ENCODE measurements around the gene TLK2. TPM values are rescaled to one million over a fixed set of nuclear protein-coding genes. Genes with fewer than 3 reads are reported as not detected.
A peak's percentile ranks its signal among the peaks of the same experiment; 100 is the strongest.

The TLK2 gene
- polyA plus RNA-seq, 2 of the 4 experiments (the other 2 are of a cell fraction): 30.4 to 68.7 TPM

- peak overlapping the region; percentile 99 for H3K4me2 ChIP-seq
- ATAC-seq: peak; percentile 44 to 67
- ChIA-PET CTCF (interaction anchor here (1.5 kb wide), 1 partner anchor 311 kb away, joined by 4 read pairs; no protein-coding TSS in a partner anchor), POLR2A (interaction anchor here (0.7 kb wide), 1 partner anchor 1301 kb away, joined by 4 read pairs; no protein-coding TSS in a partner anchor)
- TF ChIP-seq TFCP2L1 (CRISPR knock-in tag; IDR thresholded peaks at IDR 0.05): peak; percentile 64; the same call in 1 of the 2 replicates
- no peak for TF ChIP-seq KDM5A (IDR thresholded peaks at IDR 0.05)
- TF ChIP-seq JUN (IDR thresholded peaks at IDR 0.05): peak in 1 of 2 experiments; percentile 52; a peak in 3 of 5 replicates
- TF ChIP-seq E2F6 (IDR thresholded peaks at IDR 0.05; ENCODE audit: borderline replicate concordance, low read depth): peak; percentile 76
- TF ChIP-seq HDAC2 (IDR thresholded peaks at IDR 0.05): no peak
- peak; percentile 79; the same call in 1 of the 2 replicates for TF ChIP-seq FOXS1 (CRISPR knock-in tag; IDR thresholded peaks at IDR 0.05)
- no peak for TF ChIP-seq FOSL2 (IDR thresholded peaks at IDR 0.05)
- TF ChIP-seq FOSL2 (CRISPR knock-in tag; IDR thresholded peaks at IDR 0.05): no peak
- peak; percentile 40; the same call in 1 of the 2 replicates for TF ChIP-seq PBX3 (IDR thresholded peaks at IDR 0.05)
- WGBS (ENCODE audit: missing lambda C conversion rate): 15% methylated on average over 23 of the region's 57 CpGs
- H3K9me3 ChIP-seq: no peaks in the 10 kb centered on the region
- DNase-seq (ENCODE audit: low read depth in 1 of 2, low spot score in 1 of 2): peak in 1 of 2 experiments; percentile 48
- H3K27ac ChIP-seq: peak overlapping the region; percentile 79 to 90
- FAIRE-seq: no peak
- peak overlapping the region; percentile 55 for H3K4me3 ChIP-seq
- peaks cover 15% of the 10 kb centered on the region for H3K4me1 ChIP-seq
Observed at GRCh38 chr17:62652251-62653001, 173.8 kb downstream of the TLK2 start.

GRCh38 chr17:62653002-62653825 lies 174.6 kb downstream of the TLK2 start:
- peak overlapping the region; percentile 99 for H3K4me2 ChIP-seq
- ChIA-PET CTCF (interaction anchor here (1.5 kb wide), 1 partner anchor 311 kb away, joined by 4 read pairs; no protein-coding TSS in a partner anchor), POLR2A (interaction anchor here (0.5 to 0.7 kb wide), 2 partner anchors 708 to 1301 kb away, joined by 3 to 4 read pairs; no protein-coding TSS in a partner anchor)
- H3K4me1 ChIP-seq: peaks cover 15% of the 10 kb centered on the region
- no peaks in the 10 kb centered on the region for H3K9me3 ChIP-seq
- DNase-seq (ENCODE audit: low read depth in 1 of 2, low spot score in 1 of 2): peak; percentile 69 to 94
- no peak for TF ChIP-seq HMGXB4 (CRISPR knock-in tag; IDR thresholded peaks at IDR 0.05; ENCODE audit: borderline replicate concordance)
- TF ChIP-seq CHD2 (IDR thresholded peaks at IDR 0.05; ENCODE audit: low read length, partially characterized antibody): no peak
- 0 out of 2 replicates have a peak, but pooled peaks have one; percentile 24 for TF ChIP-seq POLR2A (IDR thresholded peaks at IDR 0.05; ENCODE audit: low read length)
- 0 out of 2 replicates have a peak, but pooled peaks have one; percentile 32 for TF ChIP-seq E2F6 (IDR thresholded peaks at IDR 0.05; ENCODE audit: borderline replicate concordance, low read depth)
- 0 out of 5 replicates have a peak, but pooled peaks of 1 of the 2 experiments have one; percentile 7 for TF ChIP-seq JUN (IDR thresholded peaks at IDR 0.05)
- TF ChIP-seq MAZ (IDR thresholded peaks at IDR 0.05; ENCODE audit: borderline replicate concordance, low read depth, low read length): peak; percentile 98
- peak; percentile 75 to 84 for ATAC-seq
- WGBS (ENCODE audit: missing lambda C conversion rate): 19% methylated on average over 24 of the region's 30 CpGs
- H3K27ac ChIP-seq: peak overlapping the region; percentile 79 to 90
- peak overlapping the region; percentile 55 for H3K4me3 ChIP-seq
- FAIRE-seq: no peak
